Erythroblast (primary cell): ENCODE results near the gene RRM2.

Experiments used
- GATA1 ChIP-seq: IDR thresholded peaks from 2 replicates; pipeline ENCODE4 v1.6.1; 2011; ENCODE audit warnings: low read depth, mild to moderate bottlenecking, control low read depth, low read length, moderate library complexity
- POLR2A ChIP-seq: IDR thresholded peaks from 2 replicates; pipeline ENCODE4 v1.6.1; 2011; ENCODE audit warnings: mild to moderate bottlenecking, low read length

DNA sequence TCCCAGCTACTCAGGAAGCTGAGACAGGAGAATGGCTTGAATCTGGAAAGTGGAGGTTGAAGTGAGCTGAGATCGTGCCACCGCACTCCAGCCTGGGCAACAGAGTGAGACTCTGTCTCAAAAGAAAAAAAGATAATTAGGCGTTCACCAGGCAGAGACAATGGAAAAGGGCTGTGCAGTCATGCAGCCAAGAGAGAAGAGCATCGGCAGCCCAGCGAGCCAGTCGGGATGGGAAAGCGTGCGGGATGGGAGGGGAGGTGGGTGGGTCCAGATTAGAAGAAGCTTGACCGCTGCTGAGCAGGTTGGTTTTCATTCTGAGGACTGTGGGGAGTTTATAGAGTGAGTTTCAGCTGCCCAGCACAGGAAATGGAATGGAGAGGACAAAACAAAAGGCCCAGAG, 27.4 kb upstream of the RRM2 start:
- no peak for TF ChIP-seq POLR2A
- TF ChIP-seq GATA1 = no peak
